Measurements from ENCODE around the gene MGAT5. TPM values are rescaled to one million over a fixed set of nuclear protein-coding genes. Genes with fewer than 3 reads are reported as not detected.

Gene MGAT5
- total and polyA plus RNA-seq, 7 donors = 1.1 to 7.0 (median 2.1) TPM

GRCh38 chr2:134479696-134480330 lies 225.9 kb downstream of the MGAT5 start:
- Histone ChIP-seq H3K27ac (no peak overlapping the region), H3K27me3 (ENCODE audit: insufficient read depth in 3 of 3, low read length in 2 of 3) (no peaks in the 10 kb centered on the region), H3K4me3 (no peak overlapping the region), H3K9me3 (no peaks in the 10 kb centered on the region), H3K4me1 (no peaks in the 10 kb centered on the region), H3K36me3 (ENCODE audit: insufficient read depth in 1 of 2, low read depth in 1 of 2) (no peaks in the 10 kb centered on the region)
- no peak for TF ChIP-seq CTCF (IDR thresholded peaks at IDR 0.05)
- ATAC-seq (no peak), DNase-seq (no peak)
- intact Hi-C loops (cut with DNase I) = no loop called here
- 82 to 93% (median 87%) methylated on average over 4 of the region's 4 CpGs for WGBS, 3 donors

GRCh38 chr2:134482131-134482723 lies 228.4 kb downstream of the MGAT5 start:
- Histone ChIP-seq H3K36me3 (ENCODE audit: insufficient read depth in 1 of 2, low read depth in 1 of 2) (no peaks in the 10 kb centered on the region), H3K27ac (no peak overlapping the region), H3K4me3 (no peak overlapping the region), H3K27me3 (ENCODE audit: insufficient read depth in 3 of 3, low read length in 2 of 3) (no peaks in the 10 kb centered on the region), H3K4me1 (no peaks in the 10 kb centered on the region), H3K9me3 (no peaks in the 10 kb centered on the region)
- ATAC-seq = no peak
- no peak for TF ChIP-seq CTCF (IDR thresholded peaks at IDR 0.05)
- 79 to 83% (median 80%) methylated on average over 6 of the region's 6 CpGs for WGBS, 3 donors
- intact Hi-C loops (cut with DNase I) = no loop called here
- no peak for DNase-seq

GRCh38 chr2:134482766-134483340 lies 229.0 kb downstream of the MGAT5 start:
- WGBS, 3 donors = 73 to 84% (median 83%) methylated on average over 15 of the region's 15 CpGs
- no peaks in the 10 kb centered on the region for H3K9me3 ChIP-seq
- DNase-seq (no peak), ATAC-seq (no peak)
- no peak for TF ChIP-seq CTCF (IDR thresholded peaks at IDR 0.05)
- no peaks in the 10 kb centered on the region for H3K36me3 ChIP-seq (ENCODE audit: insufficient read depth in 1 of 2, low read depth in 1 of 2)
- no peaks in the 10 kb centered on the region for H3K4me1 ChIP-seq
- no peaks in the 10 kb centered on the region for H3K27me3 ChIP-seq (ENCODE audit: insufficient read depth in 3 of 3, low read length in 2 of 3)
- intact Hi-C loops (cut with DNase I) = no loop called here
- no peak overlapping the region for H3K4me3 ChIP-seq
- H3K27ac ChIP-seq = no peak overlapping the region

- Histone ChIP-seq H3K27me3 (ENCODE audit: insufficient read depth in 3 of 3, low read length in 2 of 3) (peaks cover 0 to 2% (median 0%) of the 10 kb centered on the region in 3 donors), H3K27ac (no peak overlapping the region), H3K9me3 (no peaks in the 10 kb centered on the region), H3K36me3 (ENCODE audit: insufficient read depth in 1 of 2, low read depth in 1 of 2) (no peaks in the 10 kb centered on the region), H3K4me1 (no peaks in the 10 kb centered on the region), H3K4me3 (no peak overlapping the region)
- 81 to 86% (median 81%) methylated on average over 11 of the region's 11 CpGs for WGBS, 3 donors
- ATAC-seq (no peak), DNase-seq (no peak)
- no peak for TF ChIP-seq CTCF (IDR thresholded peaks at IDR 0.05)
- intact Hi-C loops (cut with DNase I) = no loop called here
Observed at GRCh38 chr2:134489732-134490384, 236.0 kb downstream of the MGAT5 start.

All from psoas muscle (tissue), 8 donors.